ENCODE results near the gene ELF1.

DNA sequence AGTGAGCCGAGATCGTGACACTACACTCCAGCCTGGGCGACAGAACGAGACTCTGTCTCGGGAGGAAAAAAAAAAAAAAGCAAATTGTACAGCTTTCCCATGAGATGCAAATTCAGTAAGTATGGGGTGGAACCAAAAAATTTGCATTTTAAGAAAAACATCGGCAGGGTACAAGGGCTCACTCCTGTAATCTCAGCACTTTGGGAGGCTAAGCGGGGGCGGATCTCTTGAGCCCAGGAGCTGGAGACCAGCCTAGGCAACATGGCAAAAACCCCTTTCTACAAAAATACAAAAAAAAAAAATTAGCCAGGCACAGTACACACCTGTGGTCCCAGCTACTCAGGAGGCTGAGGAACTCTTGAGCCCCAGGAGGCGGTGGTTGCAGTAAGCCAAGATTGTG, 91.2 kb downstream of the ELF1 start:
- TF ChIP-seq POLR2AphosphoS5 (IDR thresholded peaks at IDR 0.05; ENCODE audit: borderline replicate concordance, low read depth, low read length) (no peak), EZH2 (IDR thresholded peaks at IDR 0.05) (no peak), FOXP2 (optimal IDR thresholded peaks at IDR 0.05; ENCODE audit: control extremely low read depth, extremely low read length, insufficient read depth) (no peak)
